ENCODE results near the gene LRP5. TPM values are rescaled to one million over a fixed set of nuclear protein-coding genes. Genes with fewer than 3 reads are reported as not detected.

Gene LRP5
- polyA plus RNA-seq, 10 donors = 38.0 to 66.2 (median 46.8) TPM

GRCh38 chr11:68365943-68366435, 53.6 kb downstream of the LRP5 start:
- DNase-seq = no peak

- no peak for DNase-seq
Observed at GRCh38 chr11:68367252-68367651, 54.9 kb downstream of the LRP5 start.

- no peak for DNase-seq
Observed at GRCh38 chr11:68369756-68370155, 57.4 kb downstream of the LRP5 start.

- DNase-seq = peak in 1 of 3 donors; percentile 51
Observed at GRCh38 chr11:68370211-68371111, 58.1 kb downstream of the LRP5 start.

- DNase-seq = no peak
Observed at GRCh38 chr11:68371171-68372041, 59.0 kb downstream of the LRP5 start.

GRCh38 chr11:68372114-68372513, 59.7 kb downstream of the LRP5 start:
- DNase-seq = no peak

- DNase-seq = no peak
Observed at GRCh38 chr11:68372625-68373024, 60.2 kb downstream of the LRP5 start.

- DNase-seq = peak; percentile 80 to 93 (median 82)
Observed at GRCh38 chr11:68373189-68373814, 60.9 kb downstream of the LRP5 start.

- peak in 2 of 3 donors; percentile 55 to 87 for DNase-seq
Observed at GRCh38 chr11:68373815-68374501, 61.6 kb downstream of the LRP5 start.

- peak in 1 of 3 donors; percentile 71 for DNase-seq
Observed at GRCh38 chr11:68374531-68374930, 62.1 kb downstream of the LRP5 start.

GRCh38 chr11:68375337-68375736, 62.9 kb downstream of the LRP5 start:
- DNase-seq = no peak

- DNase-seq = no peak
Observed at GRCh38 chr11:68375766-68376165, 63.4 kb downstream of the LRP5 start.

GRCh38 chr11:68377389-68377795, 65.0 kb downstream of the LRP5 start:
- no peak for DNase-seq

- DNase-seq = peak in 1 of 3 donors; percentile 70
Observed at GRCh38 chr11:68379206-68379605, 66.8 kb downstream of the LRP5 start.

GRCh38 chr11:68380786-68381622, 68.6 kb downstream of the LRP5 start:
- DNase-seq = peak in 1 of 3 donors; percentile 57

GRCh38 chr11:68381716-68382115, 69.3 kb downstream of the LRP5 start:
- peak in 1 of 3 donors; percentile 45 for DNase-seq

- no peak for DNase-seq
Observed at GRCh38 chr11:68382358-68382998, 70.1 kb downstream of the LRP5 start.

- peak in 2 of 3 donors; percentile 61 to 72 for DNase-seq
Observed at GRCh38 chr11:68383976-68384501, 71.6 kb downstream of the LRP5 start.

- DNase-seq = no peak
Observed at GRCh38 chr11:68384530-68385081, 72.2 kb downstream of the LRP5 start.

All from muscle of back (tissue), 11 donors.